Endothelial cell of umbilical vein (primary cell): ENCODE measurements around the gene SOX14.

Source experiments
- CTCF ChIP-seq, 2 donors: IDR thresholded peaks; 1 replicate in 1 of 2; 2 replicates in 1 of 2; pipeline ENCODE4 v1.5.1; 2011; ENCODE audit warnings: low read length in 2 of 2, mild to moderate bottlenecking in 2 of 2, moderate library complexity in 2 of 2, control low read depth in 1 of 2, inconsistent platforms in 1 of 2, low read depth in 1 of 2; ENCODE audit not compliant: insufficient read depth in 1 of 2; ENCODE audit errors: extremely low read depth in 1 of 2
- EZH2 ChIP-seq: IDR thresholded peaks from 2 replicates; pipeline ENCODE4 v1.6.1; 2012; ENCODE audit warnings: borderline replicate concordance, low read depth, mild to moderate bottlenecking, moderate library complexity, low read length, inconsistent platforms; ENCODE audit not compliant: severe bottlenecking
- FOS ChIP-seq: IDR thresholded peaks from 2 replicates; pipeline ENCODE4 v1.6.1; 2011; ENCODE audit warnings: mild to moderate bottlenecking, low read length, moderate library complexity, borderline replicate concordance; ENCODE audit not compliant: insufficient read depth
- GATA2 ChIP-seq: IDR thresholded peaks from 2 replicates; pipeline ENCODE4 v1.7.0; 2011; ENCODE audit warnings: low read depth, mild to moderate bottlenecking, moderate library complexity, mixed read lengths, low read length; ENCODE audit not compliant: insufficient read length, insufficient read depth
- MAX ChIP-seq: IDR thresholded peaks from 2 replicates; pipeline ENCODE4 v1.6.1; 2011; ENCODE audit not compliant: insufficient read depth, insufficient read length
- MYC ChIP-seq: IDR thresholded peaks from one replicate; pipeline ENCODE4 v1.6.1; 2011; ENCODE audit warnings: mild to moderate bottlenecking, low read depth, low read length
- POLR2A ChIP-seq: IDR thresholded peaks from 2 replicates; pipeline ENCODE4 v1.6.1; 2012; ENCODE audit warnings: low read depth, mild to moderate bottlenecking, control low read depth, low read length
- POLR2AphosphoS5 ChIP-seq: IDR thresholded peaks from 2 replicates; pipeline ENCODE4 v1.6.1; 2012; ENCODE audit warnings: low read depth, mild to moderate bottlenecking, control low read depth, low read length, moderate library complexity; ENCODE audit not compliant: insufficient read depth

- no peak for TF ChIP-seq CTCF (IDR thresholded peaks at IDR 0.05; ENCODE audit: extremely low read depth in 1 of 2, insufficient read depth in 1 of 2, low read depth in 1 of 2, low read length in 2 of 2)
- TF ChIP-seq POLR2A, result no peak
- TF ChIP-seq MAX, result no peak
- no peak for TF ChIP-seq POLR2AphosphoS5
- TF ChIP-seq MYC, result no peak
- TF ChIP-seq GATA2, result no peak
- no peak for TF ChIP-seq FOS
- no peak for TF ChIP-seq EZH2
These were observed 43.9 kb downstream of the SOX14 start for GRCh38 chr3:137807998-137808397.
